Breast epithelium (tissue), 4 donors: ENCODE data around the gene SWSAP1. TPM values are rescaled to one million over a fixed set of nuclear protein-coding genes. Genes with fewer than 3 reads are reported as not detected.
"Not testable (repeated sequence)": the region's sequence is repeated elsewhere in the genome, so short reads cannot be mapped to it uniquely, and the experiment has no call there.

Experiments used
- DNase-seq, 2 donors: peaks; one replicate each; pipeline ENCODE4 v3.0.0-alpha.2; 2019; ENCODE audit warnings: low spot score in 2 of 2
- H3K27ac ChIP-seq, 2 donors: fragments of 200-600 bp; sonication (generic) in 1 of 2; one replicate each; pipeline ENCODE4 v1.5.1; 2016 to 2019; ENCODE audit warnings: mild to moderate bottlenecking in 1 of 2
- H3K27me3 ChIP-seq, 2 donors: fragments of 200-600 bp; sonication (generic) in 1 of 2; one replicate each; pipeline versions ENCODE4 v1.5.1 to v1.6.0; 2017 to 2019; ENCODE audit warnings: control low read depth in 1 of 2, mild to moderate bottlenecking in 1 of 2
- H3K36me3 ChIP-seq: fragments of 200-600 bp; one replicate; pipeline ENCODE4 v1.5.1; 2019
- H3K4me1 ChIP-seq, 2 donors: fragments of 200-600 bp; sonication (generic); one replicate each; pipeline ENCODE4 v1.5.1; 2016 to 2019; ENCODE audit warnings: control low read depth in 1 of 2
- H3K4me3 ChIP-seq, 3 donors: fragments of 200-600 bp; sonication (generic); 1 replicate in 2 of 3; 2 replicates in 1 of 3; pipeline ENCODE4 v1.5.1; 2016 to 2019; ENCODE audit warnings: mild to moderate bottlenecking in 3 of 3, moderate library complexity in 2 of 3
- H3K9me3 ChIP-seq, 2 donors: fragments of 200-600 bp; sonication (generic) in 1 of 2; one replicate each; pipeline ENCODE4 v1.5.1; 2016 to 2019; ENCODE audit warnings: control low read depth in 1 of 2
- CTCF ChIP-seq, 3 donors: fragments of 450-650 bp; IDR thresholded peaks; one replicate each; pipeline ENCODE4 v1.5.1; 2016 to 2017; ENCODE audit warnings: antibody characterized with exemption in 3 of 3, mild to moderate bottlenecking in 3 of 3, moderate library complexity in 3 of 3
- POLR2A ChIP-seq: fragments of 450-650 bp; IDR thresholded peaks from one replicate; pipeline ENCODE4 v1.6.1; 2016; ENCODE audit warnings: antibody characterized with exemption, mild to moderate bottlenecking, moderate library complexity
- POLR2AphosphoS5 ChIP-seq, 3 donors: sonication (generic); formaldehyde crosslinking; IDR thresholded peaks; one replicate each; pipeline ENCODE4 v1.6.1; 2017; ENCODE audit warnings: antibody characterized with exemption in 3 of 3
- intact Hi-C: fragments of 100-400 bp; cut with DNase I; formaldehyde crosslinking; loops from one replicate; pipeline ENCODE4 v1.15.1; 2023; ENCODE audit warnings: low total_unique reads
- total RNA-seq, 3 donors: library from RNA; depleted of rRNA; stranded (reverse); fragments of >200 nt; gene quantifications; one replicate each; pipeline ENCODE4 v1.1.0, GENCODE V29; 2016

Gene SWSAP1
- total RNA-seq, 3 donors from 2014 or later = 1.1 to 2.6 (median 2.2) TPM

GRCh38 chr19:11339254-11340098 is 35.0 kb upstream of the SWSAP1 start, which contains the start of gene RAB3D:
Gene RAB3D (minus strand): TSS chr19:11339657. CDS start chr19:11337399, 2,258 bp downstream.
- Histone ChIP-seq H3K36me3 (no peaks in the 10 kb centered on the region), H3K4me3 (peak within 1 kb of the TSS; percentile 84 to 96 (median 87)), H3K27me3 (no peaks in the 10 kb centered on the region), H3K27ac (peak within 1 kb of the TSS; percentile 68 to 90), H3K4me1 (peaks cover 0 to 4% of the 10 kb centered on the region in 2 donors), H3K9me3 (no peaks in the 10 kb centered on the region)
- intact Hi-C loops = no loop called here
- DNase-seq = peak; percentile 83 to 91
- TF ChIP-seq POLR2A = peak; percentile 38
- TF ChIP-seq POLR2AphosphoS5 (IDR thresholded peaks at IDR 0.05) = peak; percentile 39 to 51 (median 51)
- no peak for TF ChIP-seq CTCF (IDR thresholded peaks at IDR 0.05)

GRCh38 chr19:11340099-11340467 is 34.4 kb upstream of the SWSAP1 start:
- intact Hi-C loops, H3K4me1 ChIP-seq, H3K9me3 ChIP-seq, DNase-seq, H3K27me3 ChIP-seq, H3K36me3 ChIP-seq: not testable (repeated sequence)
- H3K27ac ChIP-seq = peak overlapping the region; percentile 49 to 68
- peak overlapping the region in 2 of 3 donors; percentile 87 to 96 for H3K4me3 ChIP-seq

- intact Hi-C loops = no loop called here
- H3K4me1 ChIP-seq = peaks cover 0 to 13% of the 10 kb centered on the region in 2 donors
Measured at GRCh38 chr19:11342429-11342828, 32.0 kb upstream of the SWSAP1 start.

GRCh38 chr19:11345122-11345803 is 29.2 kb upstream of the SWSAP1 start:
- Histone ChIP-seq H3K27ac (peak overlapping the region; percentile 92 to 94), H3K4me1 (peaks cover 0 to 13% of the 10 kb centered on the region in 2 donors), H3K27me3 (no peaks in the 10 kb centered on the region), H3K36me3 (no peaks in the 10 kb centered on the region), H3K9me3 (no peaks in the 10 kb centered on the region), H3K4me3 (peak overlapping the region; percentile 60 to 93 (median 73))
- intact Hi-C loops = no loop called here
- DNase-seq = no peak
- TF ChIP-seq POLR2A (no peak), POLR2AphosphoS5 (IDR thresholded peaks at IDR 0.05) (no peak), CTCF (IDR thresholded peaks at IDR 0.05) (no peak)

More at GRCh38 chr19:11342429-11342828, 32.0 kb upstream of the SWSAP1 start:
- no peak for DNase-seq
- Histone ChIP-seq H3K36me3 (no peaks in the 10 kb centered on the region), H3K27me3 (no peaks in the 10 kb centered on the region), H3K27ac (no peak overlapping the region), H3K9me3 (no peaks in the 10 kb centered on the region), H3K4me3 (no peak overlapping the region)
- no peak for TF ChIP-seq POLR2AphosphoS5 (IDR thresholded peaks at IDR 0.05)
- TF ChIP-seq POLR2A = no peak
- TF ChIP-seq CTCF (IDR thresholded peaks at IDR 0.05) = no peak

- peak within 1 kb of the TSS; percentile 92 to 94 for H3K27ac ChIP-seq
- H3K27me3 ChIP-seq = no peaks in the 10 kb centered on the region
Measured at GRCh38 chr19:11346104-11346940, 28.1 kb upstream of the SWSAP1 start, which contains the start of the genes CCDC159 and TMEM205. Gene CCDC159 (plus strand): TSS chr19:11346519. CDS start chr19:11346607, 88 bp downstream. Gene TMEM205 (minus strand): TSS chr19:11346268. CDS start chr19:11345619, 649 bp downstream.

More at GRCh38 chr19:11346104-11346940, 28.1 kb upstream of the SWSAP1 start, which contains the start of the genes CCDC159 and TMEM205:
- intact Hi-C loops = no loop called here
- H3K9me3 ChIP-seq = no peaks in the 10 kb centered on the region
- TF ChIP-seq POLR2A (peak; percentile 74), CTCF (IDR thresholded peaks at IDR 0.05) (no peak), POLR2AphosphoS5 (IDR thresholded peaks at IDR 0.05) (peak; percentile 72 to 84 (median 79))
- peak within 1 kb of the TSS; percentile 60 to 93 (median 73) for H3K4me3 ChIP-seq
- peaks cover 0 to 13% of the 10 kb centered on the region in 2 donors for H3K4me1 ChIP-seq
- H3K36me3 ChIP-seq = no peaks in the 10 kb centered on the region
- peak; percentile 99 for DNase-seq
